GM18498 (cell line): ENCODE data around the gene ORC3.
A peak's percentile ranks its signal among the peaks of the same experiment; 100 is the strongest.
"Not testable (repeated sequence)": the region's sequence is repeated elsewhere in the genome, so short reads cannot be mapped to it uniquely, and the experiment has no call there.

Experiments
- ATAC-seq: cut with Tn5 transposase; IDR thresholded peaks from one replicate; pipeline ENCODE4 v1.9.1; 2021; ENCODE audit warnings: mild to moderate bottlenecking, moderate library complexity; ENCODE audit not compliant: unreplicated experiment

ORC3 gene

DNA sequence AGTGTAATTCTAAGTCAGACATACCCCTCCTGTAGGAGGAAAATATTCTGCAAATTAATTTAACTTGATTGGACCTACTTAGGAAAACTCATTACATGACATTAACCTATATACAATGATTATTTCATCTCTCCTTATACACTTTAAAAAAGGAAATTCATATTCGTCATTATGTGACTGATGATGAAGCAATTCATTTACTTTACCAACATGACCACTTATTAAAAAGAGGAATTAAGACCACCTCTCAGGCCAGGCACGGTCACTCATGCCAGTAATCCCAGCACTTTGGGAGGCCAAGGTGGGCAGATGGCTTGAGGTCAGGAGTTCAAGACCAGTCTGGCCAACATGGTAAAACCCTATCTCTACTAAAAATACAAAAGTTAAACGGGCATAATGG lies 100.5 kb downstream of the ORC3 start:
- ATAC-seq, result no peak

DNA sequence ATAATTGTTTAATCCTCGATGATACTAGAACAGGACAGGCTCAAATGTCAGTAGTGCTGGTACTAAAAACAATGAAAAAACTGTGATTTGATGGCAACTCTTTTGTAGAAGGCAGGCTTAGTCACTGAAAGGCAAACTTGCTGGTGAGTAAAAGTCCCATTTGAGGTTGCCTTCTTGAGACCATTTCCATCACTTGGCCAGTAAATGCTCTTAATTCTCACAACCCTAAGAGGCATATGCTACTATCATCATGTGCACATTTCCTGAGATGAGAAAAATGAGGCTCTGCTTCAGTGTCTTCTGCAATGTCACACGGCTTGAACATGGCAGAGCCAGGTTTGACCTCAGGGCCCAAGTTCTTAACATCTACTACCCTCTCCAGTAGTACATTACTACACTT lies 102.2 kb downstream of the ORC3 start:
- no peak for ATAC-seq

DNA sequence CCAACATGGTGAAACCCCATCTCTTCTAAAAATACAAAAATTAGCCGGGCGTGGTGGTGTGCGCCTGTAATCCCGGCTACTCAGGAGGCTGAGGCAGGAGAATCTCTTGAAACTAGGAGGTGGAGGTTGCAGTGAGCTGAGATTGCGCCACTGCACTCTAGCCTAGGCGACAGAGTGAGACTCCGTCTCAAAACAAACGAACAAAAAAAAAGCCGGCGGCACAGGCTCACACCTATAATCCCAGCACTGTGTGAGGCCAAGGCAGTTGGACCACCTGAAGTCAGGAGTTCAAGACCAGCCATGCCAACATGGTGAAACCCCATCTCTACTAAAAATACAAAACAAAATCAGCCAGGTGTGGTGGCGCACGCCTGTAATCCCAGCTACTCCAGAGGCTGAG lies 106.9 kb downstream of the ORC3 start:
- ATAC-seq, result not testable (repeated sequence)

DNA sequence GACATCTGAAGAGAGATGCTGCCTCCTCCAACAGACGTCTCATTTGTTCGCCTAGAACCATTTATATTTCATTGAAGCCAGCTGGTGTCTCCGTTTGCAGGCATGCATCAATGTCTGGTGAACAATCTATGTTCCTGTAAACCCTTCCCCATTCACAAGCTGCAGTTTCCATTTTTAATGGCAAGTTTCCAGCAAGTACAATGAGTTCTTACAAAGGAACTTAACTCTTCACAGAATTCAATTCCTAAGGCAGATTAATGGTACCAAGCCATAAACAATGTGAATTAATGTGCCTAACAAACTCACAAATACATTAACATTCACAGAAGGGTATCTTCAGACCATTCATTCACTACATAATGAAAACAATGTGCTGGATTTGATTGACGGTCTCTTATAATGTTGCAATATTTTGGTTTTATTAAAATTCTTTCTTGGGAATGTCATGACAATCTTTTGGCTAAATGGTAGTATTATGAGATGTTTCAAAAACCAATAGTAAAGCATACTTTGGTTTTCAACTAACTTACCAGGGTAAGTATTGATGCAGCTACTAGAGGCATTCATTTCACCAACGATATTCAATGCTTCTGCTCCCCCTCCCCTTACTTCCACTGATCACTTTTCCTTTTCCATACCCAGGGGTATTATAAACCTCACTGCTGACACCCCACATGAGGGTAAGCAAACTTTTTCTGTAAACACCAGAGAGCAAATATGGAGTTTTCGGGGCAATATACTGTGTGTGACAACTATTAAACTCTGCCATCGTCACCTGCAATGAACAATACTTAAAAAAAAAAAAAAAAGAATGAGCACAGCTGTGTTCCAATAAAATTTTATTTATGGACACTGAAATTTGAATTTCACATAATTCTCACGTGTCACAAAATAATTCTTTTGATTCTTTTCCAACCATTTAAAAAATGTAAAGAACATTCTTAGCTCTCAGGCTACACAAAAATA lies 107.9 kb downstream of the ORC3 start:
- no peak for ATAC-seq

GRCh38 chr6:87698547-87699006 lies 108.6 kb downstream of the ORC3 start:
- ATAC-seq, result no peak

- ATAC-seq, result no peak
These were observed 109.6 kb downstream of the ORC3 start for GRCh38 chr6:87699576-87699975.

DNA sequence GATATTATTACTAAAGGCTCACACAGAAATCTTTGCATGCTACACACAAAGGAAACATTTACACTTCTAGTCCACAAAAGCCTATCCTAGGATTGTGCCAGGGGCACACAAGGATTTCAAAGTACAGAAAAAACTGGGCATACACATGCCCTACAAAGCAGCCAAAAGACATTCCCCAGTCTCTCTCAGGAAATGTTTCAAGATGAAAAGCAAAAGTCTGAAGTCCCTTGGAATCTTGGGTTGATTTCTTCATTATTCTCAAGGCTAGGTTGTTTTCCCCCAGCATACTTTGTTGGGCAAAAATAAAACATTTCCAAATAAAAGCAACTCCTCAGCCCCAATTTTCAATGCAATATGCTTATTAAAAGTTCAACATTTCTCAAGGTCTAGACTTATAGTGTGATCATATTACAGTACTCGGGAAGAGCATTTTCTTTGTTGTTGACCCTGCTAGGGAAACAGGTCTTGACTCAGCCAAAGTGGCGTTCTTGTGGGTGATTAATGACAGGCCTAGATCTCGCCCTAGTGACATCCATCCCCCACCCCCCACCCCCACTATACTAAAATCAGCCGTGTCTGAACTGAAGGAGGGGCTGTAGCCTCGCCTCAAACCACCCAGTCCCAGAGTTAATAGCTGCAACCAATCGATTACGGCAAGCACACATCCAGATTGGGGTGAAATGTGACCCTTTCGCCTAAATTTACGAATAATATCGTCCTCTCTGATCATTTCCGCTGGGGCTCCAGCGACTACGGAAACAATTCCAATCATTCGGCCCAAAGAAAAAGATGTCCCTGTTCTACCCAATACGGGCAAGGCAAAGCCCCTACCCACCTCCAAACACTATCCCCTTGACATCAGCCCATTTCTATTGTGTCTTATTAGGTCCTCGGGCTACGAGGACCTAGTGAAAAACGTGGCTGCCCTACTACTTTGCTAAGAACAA lies 110.7 kb downstream of the ORC3 start:
- ATAC-seq, result peak; percentile 15

DNA sequence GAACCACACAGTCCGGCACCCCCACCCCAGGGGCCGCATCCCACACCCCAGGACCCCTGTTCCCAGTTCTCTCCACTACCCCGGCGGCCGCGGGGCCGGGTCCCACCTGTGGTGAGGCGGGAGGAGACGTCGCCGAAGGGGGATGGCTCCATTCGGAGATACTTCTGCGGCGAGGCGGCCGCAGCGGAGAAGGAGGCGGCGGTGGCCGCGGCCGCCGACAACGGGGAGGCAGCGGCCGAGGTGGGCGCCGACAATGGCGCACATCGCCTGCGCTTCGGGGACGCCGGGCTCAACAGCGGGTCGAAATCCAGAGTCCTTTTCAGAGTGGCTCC lies 111.4 kb downstream of the ORC3 start:
- ATAC-seq, result peak; percentile 1

DNA sequence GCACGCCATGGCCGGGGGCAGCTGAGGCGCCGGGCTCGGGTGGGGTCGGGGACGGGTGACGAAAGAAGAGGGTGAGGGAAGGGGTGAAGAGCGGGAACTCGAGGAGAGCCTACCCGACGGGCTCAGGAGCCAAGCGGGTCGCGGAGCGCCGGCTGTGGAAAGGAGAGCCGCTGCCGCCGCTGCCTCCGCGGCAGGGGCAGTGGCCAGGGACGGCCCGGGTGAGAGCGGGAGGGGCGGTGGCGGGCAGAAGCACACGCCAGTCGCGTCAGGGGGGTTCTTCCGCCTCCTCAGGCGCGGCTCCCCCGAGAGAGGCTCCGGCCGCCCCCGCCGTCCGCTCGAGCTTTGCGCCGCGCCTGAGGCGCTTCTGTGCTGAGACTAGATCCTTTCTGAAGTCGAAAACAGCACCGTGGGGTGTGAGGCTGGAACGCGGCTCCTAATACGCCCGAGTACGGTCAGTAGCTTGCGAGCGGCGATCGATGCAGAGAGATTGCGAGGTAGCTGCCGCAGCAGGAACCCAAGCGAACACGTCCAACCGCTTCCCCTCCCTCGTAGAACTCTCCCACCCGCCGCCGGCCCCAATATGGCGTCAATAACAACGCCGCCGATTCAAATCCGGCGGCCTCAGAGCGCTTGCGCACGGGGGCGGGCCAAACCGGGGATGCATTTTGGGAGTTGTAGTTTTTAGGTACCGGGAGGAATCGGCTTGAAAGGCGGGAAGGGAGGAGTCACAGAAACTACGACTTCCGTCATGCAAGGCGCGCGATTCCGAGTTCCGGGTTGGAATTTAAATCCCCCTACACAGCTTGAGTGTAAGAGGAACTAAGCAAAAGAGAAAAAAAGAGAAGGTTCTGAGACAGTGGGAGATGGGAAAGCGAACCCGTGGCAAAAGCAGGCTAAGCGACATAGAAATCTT lies 112.0 kb downstream of the ORC3 start, which contains the start of gene AKIRIN2:
AKIRIN2 (minus strand) TSS at position 558 of the 913 bp plus-strand sequence; CDS start at position 9, 549 bp downstream.
- peak; percentile 69 for ATAC-seq

DNA sequence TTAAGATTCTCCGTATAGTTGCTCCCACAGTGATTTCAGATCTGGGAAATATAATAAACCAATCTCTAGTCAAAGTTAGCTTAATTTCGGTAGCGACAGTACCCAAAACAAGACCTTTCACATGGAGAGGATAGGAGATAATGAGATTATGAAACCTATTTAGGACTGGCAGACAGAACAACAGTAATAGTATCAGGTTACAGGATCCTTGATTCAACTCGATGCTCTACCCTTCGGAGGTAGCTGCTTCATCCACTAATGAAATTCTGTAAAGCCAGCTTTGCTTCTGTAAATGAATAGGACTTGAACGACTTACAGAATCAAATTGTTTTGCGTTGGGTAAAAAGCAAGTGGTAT lies 112.6 kb downstream of the ORC3 start:
- peak; percentile 16 for ATAC-seq

DNA sequence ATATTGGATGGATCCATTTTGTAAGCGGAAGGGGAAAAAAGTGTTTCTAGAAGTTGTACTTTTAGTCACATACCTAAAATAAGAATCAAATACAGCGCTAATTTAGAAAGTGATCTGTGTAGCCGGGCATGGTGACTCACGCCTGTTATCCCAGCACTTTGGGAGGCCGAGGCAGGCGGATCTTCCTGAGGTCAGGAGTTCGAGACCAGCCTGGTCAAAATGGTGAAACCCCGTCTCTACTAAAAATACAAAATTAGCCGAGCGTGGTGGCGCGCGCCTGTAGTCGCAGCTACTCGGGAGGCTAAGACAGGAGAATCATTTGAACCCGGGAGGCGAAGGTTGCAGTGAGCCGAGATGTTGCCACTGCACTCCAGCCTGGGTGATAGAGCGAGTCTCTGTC lies 113.1 kb downstream of the ORC3 start:
- not testable (repeated sequence) for ATAC-seq

DNA sequence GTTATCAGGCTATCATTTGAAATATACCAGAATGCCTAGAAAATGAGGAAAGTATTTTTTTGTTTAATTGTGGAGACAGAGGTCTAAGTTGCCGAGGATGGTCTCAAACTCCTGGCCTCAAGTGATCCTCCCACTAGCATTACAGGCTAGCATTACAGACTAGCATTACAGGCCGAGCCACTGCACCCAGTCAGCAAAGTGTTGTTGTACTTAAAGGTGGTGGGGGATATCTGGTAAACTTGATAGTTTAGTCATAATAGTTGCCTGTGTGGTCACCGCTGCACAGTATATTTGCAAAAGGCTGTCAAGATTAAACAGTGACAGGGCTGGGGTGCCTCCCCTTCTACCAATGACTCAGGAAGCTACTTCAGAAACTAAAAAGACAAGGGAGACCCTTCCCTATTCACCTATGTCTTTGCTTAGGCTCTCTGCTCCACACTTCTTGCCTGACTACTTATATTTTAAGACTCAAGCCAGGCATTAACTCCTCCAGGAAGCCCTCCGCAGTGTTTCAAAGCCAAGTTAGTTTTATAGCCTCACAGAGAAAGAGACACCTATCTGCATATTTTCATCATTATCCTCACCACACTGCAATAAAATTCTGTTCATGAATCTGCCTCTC lies 115.2 kb downstream of the ORC3 start:
- peak; percentile 49 for ATAC-seq

- no peak for ATAC-seq
These were observed 116.4 kb downstream of the ORC3 start for GRCh38 chr6:87706187-87706966.

- not testable (repeated sequence) for ATAC-seq
These were observed 118.9 kb downstream of the ORC3 start for GRCh38 chr6:87708581-87709427.

DNA sequence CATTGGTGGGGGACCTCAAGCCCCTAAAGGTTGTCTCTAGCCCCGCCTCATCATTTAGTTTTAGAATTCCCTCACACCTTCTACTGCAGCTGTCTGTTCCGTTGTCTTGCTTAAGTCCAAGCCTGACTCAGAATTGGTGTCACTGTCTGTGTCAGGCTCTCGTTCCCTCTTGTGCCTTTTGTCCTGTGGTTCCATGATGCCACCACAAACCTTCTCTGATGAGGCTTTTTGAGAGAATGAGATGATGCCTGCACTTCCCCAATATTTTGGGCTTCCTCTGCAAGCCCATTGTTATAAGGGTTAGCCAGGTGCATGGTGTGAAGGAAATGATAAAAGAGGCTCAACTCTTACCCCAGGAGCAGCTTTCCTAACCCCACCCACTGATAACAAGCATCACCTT lies 120.2 kb downstream of the ORC3 start:
- ATAC-seq, result no peak

DNA sequence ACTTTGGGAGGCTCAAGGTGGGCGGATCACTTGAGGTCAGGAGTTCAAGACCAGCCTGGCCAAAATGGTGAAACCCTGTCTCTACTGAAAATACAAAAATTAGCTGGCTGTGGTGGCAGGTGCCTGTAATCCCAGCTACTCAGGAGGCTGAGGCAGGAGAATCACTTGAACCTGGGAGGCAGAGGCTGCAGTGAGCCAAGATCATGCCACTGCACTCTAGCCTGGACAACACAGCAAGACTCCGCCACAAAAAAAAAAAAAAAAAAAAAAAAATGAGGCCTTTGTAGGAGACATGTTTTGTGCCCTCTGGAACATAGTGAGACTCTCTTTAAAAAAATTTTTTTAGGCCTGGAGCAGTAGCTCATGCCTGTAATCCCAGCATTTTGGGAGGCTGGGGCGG lies 122.8 kb downstream of the ORC3 start:
- not testable (repeated sequence) for ATAC-seq

DNA sequence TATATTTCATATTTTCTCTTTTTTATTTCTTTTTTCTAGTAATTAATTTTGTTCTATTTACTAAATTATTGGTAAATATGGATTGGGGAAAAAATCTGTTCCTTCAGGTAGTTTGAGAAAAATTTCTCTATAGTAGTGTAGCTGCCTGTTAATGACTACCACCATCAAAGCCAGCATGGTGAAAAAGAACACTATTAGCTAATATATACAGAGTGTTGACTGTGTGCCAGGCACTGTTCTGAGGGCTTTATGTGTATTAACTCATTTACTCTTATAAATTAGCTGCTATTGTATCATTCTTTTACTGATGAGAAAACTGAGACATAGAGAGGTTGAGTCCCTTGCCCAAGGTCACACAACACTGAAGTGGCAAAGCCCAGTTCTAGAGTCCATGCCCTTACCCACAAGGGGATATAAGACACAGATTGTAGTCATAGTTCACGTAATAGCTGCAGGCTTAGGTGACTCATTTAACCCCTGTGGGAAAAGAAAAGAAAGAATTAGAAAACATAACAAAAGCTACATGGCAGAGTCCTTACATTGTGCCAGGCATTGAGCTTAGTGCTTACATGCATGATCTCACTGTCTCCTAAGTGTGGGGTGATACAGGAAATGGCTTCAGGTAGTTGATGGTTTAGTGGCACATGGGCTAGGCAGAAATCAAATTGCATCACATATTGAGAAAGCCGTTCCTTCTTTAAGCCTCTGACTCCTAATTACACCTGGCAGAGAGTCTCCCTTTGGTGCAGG lies 124.3 kb downstream of the ORC3 start:
- ATAC-seq, result peak; percentile 54
